ENCODE results near the gene PCDH10. TPM values are rescaled to one million over a fixed set of nuclear protein-coding genes. Genes with fewer than 3 reads are reported as not detected.

PCDH10 gene
- total and polyA plus RNA-seq, 2 donors (not counting 3 experiments of a cell fraction or from before 2014, with no cell fraction given): 56.5 to 91.0 TPM

- CTCF ChIA-PET: interaction anchor here (0.9 to 3.4 kb wide), 60 partner anchors 9 to 1792 kb away, joined by 3 to 55 read pairs (median 4); no protein-coding TSS in a partner anchor
- FAIRE-seq (no peak), DNase-seq (ENCODE audit: low read depth, low spot score) (peak; percentile 52)
- peak overlapping the region; percentile 72 for H3K9ac ChIP-seq (replicated peaks; ENCODE audit: extremely low read depth, insufficient read depth, low read length)
- peaks cover 12% of the 10 kb centered on the region for H3K79me2 ChIP-seq (ENCODE audit: control insufficient read depth, insufficient read depth, low read length)
- no peaks in the 10 kb centered on the region for H3K9me1 ChIP-seq (replicated peaks; ENCODE audit: control insufficient read depth, extremely low read depth, insufficient read depth, low read length)
- peak overlapping the region; percentile 72 to 83 (median 77) for H3K4me3 ChIP-seq (replicated peaks in 1 of 3; ENCODE audit: insufficient read depth in 1 of 3, low read depth in 1 of 3, low read length in 3 of 3)
- peak overlapping the region; percentile 60 for H3K27ac ChIP-seq (ENCODE audit: insufficient read depth, low read depth, low read length)
- no peaks in the 10 kb centered on the region for H3K36me3 ChIP-seq (ENCODE audit: control insufficient read depth in 2 of 2, extremely low read depth in 1 of 2, insufficient read depth in 2 of 2, low read length in 2 of 2)
- intact Hi-C loops (cut with micrococcal nuclease): loop anchor here (1.0 to 10.0 kb wide), 13 partner anchors 146 to 1789 kb away; partner anchors contain the start of gene PABPC4L
- dilution Hi-C loops (cut with MboI; ENCODE audit: extremely low pct_ligation_motif_present, low sequenced_read_pairs): no loop called here
- H3K4me1 ChIP-seq (ENCODE audit: control insufficient read depth, extremely low read depth, insufficient read depth, low read length): peaks cover 17% of the 10 kb centered on the region
- H2AFZ ChIP-seq (ENCODE audit: low read depth, low read length): peak overlapping the region; percentile 99
- no peaks in the 10 kb centered on the region for H3K9me3 ChIP-seq (replicated peaks; ENCODE audit: control insufficient read depth, insufficient read depth, low read length)
- no peaks in the 10 kb centered on the region for H4K20me1 ChIP-seq (replicated peaks; ENCODE audit: control insufficient read depth, extremely low read depth, insufficient read depth, low read length)
- H3K4me2 ChIP-seq (ENCODE audit: insufficient read depth, low read length): peak overlapping the region; percentile 100
- POLR2A ChIA-PET: interaction anchor here (1.0 kb wide), 1 partner anchor 15 kb away, joined by 3 read pairs; no protein-coding TSS in a partner anchor
- TF ChIP-seq CTCF (IDR thresholded peaks at IDR 0.05; ENCODE audit: extremely low read depth in 1 of 2, insufficient read depth in 1 of 2, low read depth in 1 of 2, low read length in 2 of 2) (peak in 1 of 2 donors; percentile 8), FOS (IDR thresholded peaks at IDR 0.05; ENCODE audit: borderline replicate concordance, insufficient read depth, low read length) (no peak)
- H3K27me3 ChIP-seq (ENCODE audit: control insufficient read depth in 2 of 2, insufficient read depth in 2 of 2, low read length in 2 of 2): no peaks in the 10 kb centered on the region
- BruUV-seq (replicated peaks): no TSS peak
Measured at GRCh38 chr4:133145758-133146573, 3.1 kb upstream of the PCDH10 start.

Measured in endothelial cell of umbilical vein (primary cell).